Measurements from ENCODE around the gene PLPP4. TPM values are rescaled to one million over a fixed set of nuclear protein-coding genes. Genes with fewer than 3 reads are reported as not detected.

PLPP4 gene
- total RNA-seq, 2 experiments from 2014 or later, result not detected

DNA sequence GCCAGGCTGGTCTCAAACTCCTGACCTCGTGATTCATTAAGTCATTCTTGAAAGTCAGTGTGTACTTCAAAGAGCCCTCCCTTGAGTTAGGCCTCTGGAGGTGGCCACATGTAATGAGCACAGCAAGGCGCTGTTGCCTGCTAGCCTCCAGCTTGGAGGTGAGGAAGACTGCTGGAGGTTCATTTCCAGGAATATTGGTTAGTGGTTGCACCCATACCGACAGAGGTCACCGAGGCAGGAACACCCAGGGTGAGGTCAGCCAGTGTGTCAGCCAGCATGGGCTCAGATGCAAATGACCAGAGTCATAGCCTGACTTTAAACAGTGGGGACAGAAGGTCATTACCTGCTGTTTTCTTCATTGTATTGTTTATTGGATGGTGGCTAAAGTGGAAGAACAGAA lies 85.0 kb downstream of the PLPP4 start:
- no peaks in the 10 kb centered on the region for H3K4me1 Mint-ChIP-seq (ENCODE audit: low read depth)
- CTCF ChIA-PET, result no interaction called here

DNA sequence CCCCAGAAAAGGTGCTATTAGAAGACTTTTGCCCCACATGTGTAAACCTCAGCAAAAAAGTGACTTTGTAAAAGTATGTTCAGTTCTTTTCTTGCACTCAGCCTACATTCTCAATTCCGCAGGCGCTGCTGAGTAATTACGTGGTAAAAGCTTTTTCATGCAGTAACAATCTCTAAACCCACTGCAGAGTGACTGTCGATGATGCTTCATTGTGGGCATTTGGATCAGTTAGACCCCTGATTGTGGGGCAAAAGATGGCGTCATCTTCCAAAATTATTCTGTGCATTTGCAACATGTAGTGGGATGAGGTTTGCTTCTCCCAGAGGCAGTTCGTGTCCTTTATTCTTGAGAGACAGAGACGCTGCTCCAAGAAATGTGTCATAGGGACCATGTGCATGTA lies 85.6 kb downstream of the PLPP4 start:
- no peaks in the 10 kb centered on the region for H3K4me1 Mint-ChIP-seq (ENCODE audit: low read depth)
- no peaks in the 10 kb centered on the region for H3K9me3 Mint-ChIP-seq
- Histone ChIP-seq H3K36me3 (ENCODE audit: insufficient read depth, low read length) (no peaks in the 10 kb centered on the region), H3K4me3 (ENCODE audit: low read length) (no peak overlapping the region), H3K27ac (ENCODE audit: low read depth in 1 of 2, low read length in 2 of 2) (no peak overlapping the region), H3K27me3 (ENCODE audit: control insufficient read depth in 1 of 2, insufficient read depth in 2 of 2, low read length in 2 of 2) (no peaks in the 10 kb centered on the region), H3K9me3 (ENCODE audit: control insufficient read depth in 1 of 2, insufficient read depth in 1 of 2, low read length in 2 of 2) (no peaks in the 10 kb centered on the region), H3K4me1 (ENCODE audit: insufficient read depth, low read length) (no peaks in the 10 kb centered on the region)
- H3K4me3 Mint-ChIP-seq, result no peak overlapping the region
- DNase-seq (no peak), ATAC-seq (ENCODE audit: poor library complexity) (no peak)
- ChIA-PET POLR2A (no interaction called here), CTCF (no interaction called here)
- no peaks in the 10 kb centered on the region for H3K27me3 Mint-ChIP-seq
- H3K36me3 Mint-ChIP-seq (ENCODE audit: low read depth), result no peaks in the 10 kb centered on the region
- no peak overlapping the region for H3K27ac Mint-ChIP-seq
- intact Hi-C loops (cut with DNase I, micrococcal nuclease), result no loop called here
- TF ChIP-seq, protein P1, sequence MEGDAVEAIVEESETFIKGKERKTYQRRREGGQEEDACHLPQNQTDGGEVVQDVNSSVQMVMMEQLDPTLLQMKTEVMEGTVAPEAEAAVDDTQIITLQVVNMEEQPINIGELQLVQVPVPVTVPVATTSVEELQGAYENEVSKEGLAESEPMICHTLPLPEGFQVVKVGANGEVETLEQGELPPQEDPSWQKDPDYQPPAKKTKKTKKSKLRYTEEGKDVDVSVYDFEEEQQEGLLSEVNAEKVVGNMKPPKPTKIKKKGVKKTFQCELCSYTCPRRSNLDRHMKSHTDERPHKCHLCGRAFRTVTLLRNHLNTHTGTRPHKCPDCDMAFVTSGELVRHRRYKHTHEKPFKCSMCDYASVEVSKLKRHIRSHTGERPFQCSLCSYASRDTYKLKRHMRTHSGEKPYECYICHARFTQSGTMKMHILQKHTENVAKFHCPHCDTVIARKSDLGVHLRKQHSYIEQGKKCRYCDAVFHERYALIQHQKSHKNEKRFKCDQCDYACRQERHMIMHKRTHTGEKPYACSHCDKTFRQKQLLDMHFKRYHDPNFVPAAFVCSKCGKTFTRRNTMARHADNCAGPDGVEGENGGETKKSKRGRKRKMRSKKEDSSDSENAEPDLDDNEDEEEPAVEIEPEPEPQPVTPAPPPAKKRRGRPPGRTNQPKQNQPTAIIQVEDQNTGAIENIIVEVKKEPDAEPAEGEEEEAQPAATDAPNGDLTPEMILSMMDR (IDR thresholded peaks at IDR 0.05), result no peak

More for the DNA sequence above, 85.0 kb downstream of the PLPP4 start:
- Histone ChIP-seq H3K4me3 (ENCODE audit: low read length) (no peak overlapping the region), H3K9me3 (ENCODE audit: control insufficient read depth in 1 of 2, insufficient read depth in 1 of 2, low read length in 2 of 2) (no peaks in the 10 kb centered on the region), H3K36me3 (ENCODE audit: insufficient read depth, low read length) (no peaks in the 10 kb centered on the region), H3K4me1 (ENCODE audit: insufficient read depth, low read length) (no peaks in the 10 kb centered on the region), H3K27ac (ENCODE audit: low read depth in 1 of 2, low read length in 2 of 2) (no peak overlapping the region), H3K27me3 (ENCODE audit: control insufficient read depth in 1 of 2, insufficient read depth in 2 of 2, low read length in 2 of 2) (no peaks in the 10 kb centered on the region)
- no peak for DNase-seq
- intact Hi-C loops (cut with DNase I, micrococcal nuclease), result no loop called here
- ATAC-seq (ENCODE audit: poor library complexity), result no peak
- Mint-ChIP-seq H3K9me3 (no peaks in the 10 kb centered on the region), H3K4me3 (no peak overlapping the region), H3K27ac (no peak overlapping the region), H3K36me3 (ENCODE audit: low read depth) (no peaks in the 10 kb centered on the region), H3K27me3 (no peaks in the 10 kb centered on the region)
- POLR2A ChIA-PET, result no interaction called here
- TF ChIP-seq, protein P1 (IDR thresholded peaks at IDR 0.05), result no peak

DNA sequence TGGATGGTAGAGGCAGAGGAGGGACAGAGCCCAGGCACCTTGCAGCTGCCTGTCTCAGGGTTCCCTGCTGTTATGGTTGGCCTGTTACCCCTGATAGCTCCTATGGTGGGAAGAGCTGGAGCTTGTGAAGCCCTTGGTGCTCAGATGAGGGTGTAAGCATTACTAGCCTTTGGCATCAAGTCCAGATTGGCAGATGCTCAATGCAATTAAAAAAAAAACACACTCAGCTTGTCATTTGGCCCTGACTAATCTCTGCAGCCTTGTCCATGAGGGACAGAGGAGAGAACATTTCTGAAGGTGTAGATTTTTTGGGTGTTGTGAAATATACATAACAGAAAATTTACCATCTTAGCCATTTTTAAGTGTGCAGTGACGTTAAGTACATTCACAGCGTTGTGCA lies 86.3 kb downstream of the PLPP4 start:
- H3K9me3 Mint-ChIP-seq, result no peaks in the 10 kb centered on the region
- no peak overlapping the region for H3K27ac Mint-ChIP-seq
- DNase-seq, result no peak
- intact Hi-C loops (cut with DNase I, micrococcal nuclease), result no loop called here
- no peaks in the 10 kb centered on the region for H3K27me3 Mint-ChIP-seq
- no peak overlapping the region for H3K27ac ChIP-seq (ENCODE audit: low read depth in 1 of 2, low read length in 2 of 2)
- H3K4me3 ChIP-seq (ENCODE audit: low read length), result no peak overlapping the region
- ChIA-PET CTCF (no interaction called here), POLR2A (no interaction called here)
- no peak for ATAC-seq (ENCODE audit: poor library complexity)
- TF ChIP-seq, protein P1 (IDR thresholded peaks at IDR 0.05), result no peak
- H3K4me1 Mint-ChIP-seq (ENCODE audit: low read depth), result no peaks in the 10 kb centered on the region
- H3K27me3 ChIP-seq (ENCODE audit: control insufficient read depth in 1 of 2, insufficient read depth in 2 of 2, low read length in 2 of 2), result no peaks in the 10 kb centered on the region
- H3K9me3 ChIP-seq (ENCODE audit: control insufficient read depth in 1 of 2, insufficient read depth in 1 of 2, low read length in 2 of 2), result no peaks in the 10 kb centered on the region
- no peaks in the 10 kb centered on the region for H3K4me1 ChIP-seq (ENCODE audit: insufficient read depth, low read length)
- no peak overlapping the region for H3K4me3 Mint-ChIP-seq
- no peaks in the 10 kb centered on the region for H3K36me3 Mint-ChIP-seq (ENCODE audit: low read depth)
- no peaks in the 10 kb centered on the region for H3K36me3 ChIP-seq (ENCODE audit: insufficient read depth, low read length)

Data from CD4-positive, alpha-beta T cell (primary cell).